Hepatocyte (in vitro differentiated cells): ENCODE results near the gene FOXO1. TPM values are rescaled to one million over a fixed set of nuclear protein-coding genes. Genes with fewer than 3 reads are reported as not detected.
A peak's percentile ranks its signal among the peaks of the same experiment; 100 is the strongest.

ENCODE experiments used
- DNase-seq: peaks from one replicate; pipeline ENCODE4 v3.0.0-alpha.2; 2016; ENCODE audit warnings: low spot score
- H2AFZ ChIP-seq: fragments of 200-600 bp; sonication (generic); 2 replicates; pipeline ENCODE4 v1.6.0; 2016; ENCODE audit warnings: antibody characterized with exemption, mild to moderate bottlenecking
- H3K27ac ChIP-seq: fragments of 200-600 bp; sonication (generic); 2 replicates; pipeline ENCODE4 v1.5.1; 2016; ENCODE audit warnings: mild to moderate bottlenecking
- H3K27me3 ChIP-seq: fragments of 200-600 bp; sonication (generic); 2 replicates; pipeline ENCODE4 v1.6.1; 2016
- H3K36me3 ChIP-seq: fragments of 200-600 bp; sonication (generic); replicated peaks from 2 replicates; pipeline ENCODE4 v1.5.1; 2016; ENCODE audit warnings: low read depth; ENCODE audit not compliant: insufficient read depth
- H3K4me1 ChIP-seq: fragments of 200-600 bp; sonication (generic); 2 replicates; pipeline ENCODE4 v1.5.1; 2016; ENCODE audit warnings: mild to moderate bottlenecking, moderate library complexity; ENCODE audit not compliant: insufficient read depth
- H3K4me2 ChIP-seq: fragments of 200-600 bp; sonication (generic); 2 replicates; pipeline ENCODE4 v1.6.0; 2016
- H3K4me3 ChIP-seq: fragments of 200-600 bp; sonication (generic); 2 replicates; pipeline ENCODE4 v1.5.1; 2016; ENCODE audit warnings: mild to moderate bottlenecking
- H3K79me2 ChIP-seq: fragments of 200-600 bp; sonication (generic); 2 replicates; pipeline ENCODE4 v1.6.0; 2017; ENCODE audit warnings: mild to moderate bottlenecking
- H3K9me2 ChIP-seq: fragments of 200-600 bp; sonication (generic); replicated peaks from 2 replicates; pipeline ENCODE4 v1.6.0; 2017; ENCODE audit warnings: mild to moderate bottlenecking; ENCODE audit not compliant: insufficient read depth
- H3K9me3 ChIP-seq: fragments of 200-600 bp; sonication (generic); 2 replicates; pipeline ENCODE4 v1.5.1; 2016; ENCODE audit warnings: low read depth, mild to moderate bottlenecking
- H4K20me1 ChIP-seq: fragments of 200-600 bp; sonication (generic); 2 replicates; pipeline ENCODE4 v1.6.0; 2016; ENCODE audit warnings: mild to moderate bottlenecking; ENCODE audit not compliant: insufficient read depth, poor library complexity, severe bottlenecking
- CTCF ChIP-seq: fragments of 200-600 bp; sonication (generic); IDR thresholded peaks from 2 replicates; pipeline ENCODE4 v1.5.1; 2016; ENCODE audit warnings: antibody characterized with exemption, mild to moderate bottlenecking; ENCODE audit not compliant: poor library complexity
- EZH2 ChIP-seq: fragments of 200-600 bp; sonication (generic); IDR thresholded peaks from 2 replicates; pipeline ENCODE4 v1.6.1; 2016; ENCODE audit warnings: antibody characterized with exemption, mild to moderate bottlenecking, borderline replicate concordance
- EZH2phosphoT487 ChIP-seq: fragments of 200-600 bp; sonication (generic); IDR thresholded peaks from one replicate; pipeline ENCODE4 v1.6.1; 2018; ENCODE audit warnings: antibody characterized with exemption, mild to moderate bottlenecking, low read depth, moderate library complexity; ENCODE audit not compliant: unreplicated experiment, severe bottlenecking
- WGBS: methylation state at CpG from one replicate; pipeline ENCODE4 v1.1.6; 2016; ENCODE audit warnings: low lambda C conversion rate; ENCODE audit errors: missing lambda C conversion rate; 5-methylcytosine and 5-hydroxymethylcytosine counted together
- polyA plus RNA-seq: library from polyadenylated mRNA; unstranded; fragments of >200 nt; fragmentation: Nextera tagmentation; extraction: Ambion mirVana; gene quantifications from 2 replicates; pipeline ENCODE4 v1.2.1, GENCODE V29; 2016
- total RNA-seq: library from RNA; depleted of rRNA; stranded (reverse); fragments of >200 nt; gene quantifications from 2 replicates; pipeline ENCODE4 v1.2.3, GENCODE V29; 2014

FOXO1 gene
- total and polyA plus RNA-seq, 2 experiments from 2014 or later = 30.3 to 35.2 TPM

DNA sequence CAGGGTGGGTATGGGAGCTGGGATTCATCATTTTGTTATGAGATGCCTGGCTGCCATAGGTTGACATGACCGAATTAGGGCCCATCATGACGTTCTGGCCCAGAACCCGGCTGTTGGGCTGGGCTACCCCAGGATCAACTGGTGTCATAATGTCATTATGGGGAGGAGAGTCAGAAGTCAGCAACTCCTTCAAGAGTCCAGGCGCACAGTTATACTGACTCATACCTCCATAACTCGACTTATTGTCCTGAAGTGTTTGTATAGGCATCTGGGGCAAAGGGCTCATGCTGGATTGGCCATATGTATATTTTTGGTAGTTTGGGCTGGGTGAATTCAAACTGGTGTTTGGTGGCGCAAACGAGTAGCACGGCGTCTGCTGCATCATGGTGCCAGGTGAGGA lies 106.5 kb downstream of the FOXO1 start:
- H2AFZ ChIP-seq = no peak overlapping the region
- no peaks in the 10 kb centered on the region for H3K27me3 ChIP-seq
- 98% methylated on average over 9 of the region's 9 CpGs for WGBS
- DNase-seq = no peak
- no peak for TF ChIP-seq EZH2
- no peak for TF ChIP-seq CTCF
- no peak for TF ChIP-seq EZH2phosphoT487
- no peaks in the 10 kb centered on the region for H3K36me3 ChIP-seq
- peaks cover 65% of the 10 kb centered on the region for H3K79me2 ChIP-seq
- H3K4me3 ChIP-seq = no peak overlapping the region
- no peaks in the 10 kb centered on the region for H3K9me2 ChIP-seq
- H3K4me1 ChIP-seq = peaks cover 12% of the 10 kb centered on the region
- no peaks in the 10 kb centered on the region for H3K9me3 ChIP-seq
- no peak overlapping the region for H3K4me2 ChIP-seq
- H3K27ac ChIP-seq = no peak overlapping the region
- peaks cover 10% of the 10 kb centered on the region for H4K20me1 ChIP-seq

GRCh38 chr13:40558656-40559055 lies 107.8 kb downstream of the FOXO1 start:
- no peaks in the 10 kb centered on the region for H3K9me3 ChIP-seq
- H2AFZ ChIP-seq = no peak overlapping the region
- H3K9me2 ChIP-seq = no peaks in the 10 kb centered on the region
- TF ChIP-seq CTCF (no peak), EZH2 (no peak), EZH2phosphoT487 (no peak)
- no peak overlapping the region for H3K27ac ChIP-seq
- 84% methylated on average over 1 of the region's 1 CpG for WGBS
- H3K4me3 ChIP-seq = no peak overlapping the region
- no peaks in the 10 kb centered on the region for H3K27me3 ChIP-seq
- H3K79me2 ChIP-seq = peaks cover 59% of the 10 kb centered on the region
- peaks cover 7% of the 10 kb centered on the region for H4K20me1 ChIP-seq
- DNase-seq = no peak
- peaks cover 5% of the 10 kb centered on the region for H3K4me1 ChIP-seq
- no peak overlapping the region for H3K4me2 ChIP-seq
- no peaks in the 10 kb centered on the region for H3K36me3 ChIP-seq

- Histone ChIP-seq H3K27me3 (no peaks in the 10 kb centered on the region), H4K20me1 (no peaks in the 10 kb centered on the region), H3K4me3 (no peak overlapping the region), H2AFZ (no peak overlapping the region), H3K36me3 (no peaks in the 10 kb centered on the region), H3K4me1 (peaks cover 5% of the 10 kb centered on the region), H3K9me3 (no peaks in the 10 kb centered on the region), H3K9me2 (no peaks in the 10 kb centered on the region), H3K4me2 (no peak overlapping the region), H3K27ac (no peak overlapping the region), H3K79me2 (peaks cover 47% of the 10 kb centered on the region)
- no peak for TF ChIP-seq EZH2phosphoT487
- no peak for TF ChIP-seq EZH2
- no peak for TF ChIP-seq CTCF
- no peak for DNase-seq
These were observed 110.0 kb downstream of the FOXO1 start for GRCh38 chr13:40556453-40556852.

GRCh38 chr13:40553356-40553755 lies 113.1 kb downstream of the FOXO1 start:
- Histone ChIP-seq H3K9me3 (no peaks in the 10 kb centered on the region), H4K20me1 (no peaks in the 10 kb centered on the region), H3K27ac (peak overlapping the region; percentile 34), H3K4me3 (no peak overlapping the region), H3K4me2 (no peak overlapping the region), H3K27me3 (no peaks in the 10 kb centered on the region), H3K36me3 (no peaks in the 10 kb centered on the region), H3K79me2 (peaks cover 32% of the 10 kb centered on the region), H3K4me1 (peaks cover 5% of the 10 kb centered on the region), H2AFZ (no peak overlapping the region), H3K9me2 (no peaks in the 10 kb centered on the region)
- WGBS = 71% methylated on average over 3 of the region's 3 CpGs
- TF ChIP-seq EZH2 = no peak
- no peak for TF ChIP-seq CTCF
- TF ChIP-seq EZH2phosphoT487 = no peak
- no peak for DNase-seq
